Measurements from ENCODE around the gene FIS1. TPM values are rescaled to one million over a fixed set of nuclear protein-coding genes. Genes with fewer than 3 reads are reported as not detected.
"Not testable (repeated sequence)": the region's sequence is repeated elsewhere in the genome, so short reads cannot be mapped to it uniquely, and the experiment has no call there.

The FIS1 gene
- polyA plus RNA-seq, 1 of the 3 experiments (the other 2 are of a cell fraction): 1,313 TPM

GRCh38 chr7:101258243-101258731, 13.4 kb upstream of the FIS1 start:
- Histone ChIP-seq H3K4me1 (ENCODE audit: control insufficient read depth in 1 of 2, insufficient read depth in 2 of 2, low read depth in 1 of 2, low read length in 1 of 2) (no peaks in the 10 kb centered on the region), H3F3A (replicated peaks; ENCODE audit: insufficient read depth) (no peaks in the 10 kb centered on the region), H3K27ac (ENCODE audit: low read depth in 2 of 2, low read length in 1 of 2) (no peak overlapping the region), H3K4me2 (no peak overlapping the region), H3K36me3 (replicated peaks in 1 of 2; ENCODE audit: control insufficient read depth in 1 of 2, insufficient read depth in 2 of 2, low read length in 1 of 2) (no peaks in the 10 kb centered on the region), H3K9me2 (no peaks in the 10 kb centered on the region), H3K4me3 (ENCODE audit: low read depth in 2 of 2, low read length in 1 of 2) (no peak overlapping the region), H3K9ac (no peak overlapping the region), H3K79me2 (ENCODE audit: insufficient read depth) (no peaks in the 10 kb centered on the region), H3K27me3 (ENCODE audit: insufficient read depth) (0 out of 2 replicates have a peak, but pooled peaks cover 8% of the 10 kb centered on the region), H2AFZ (ENCODE audit: low read depth) (no peak overlapping the region), H3K9me3 (no peaks in the 10 kb centered on the region), H4K20me1 (ENCODE audit: insufficient read depth) (no peaks in the 10 kb centered on the region)
- TF ChIP-seq RFX5 (IDR thresholded peaks at IDR 0.05; ENCODE audit: low read length): no peak
- TF ChIP-seq RAD21 (IDR thresholded peaks at IDR 0.05; ENCODE audit: low read length): no peak
- POLR2A ChIA-PET: no interaction called here
- 75% methylated on average over 7 of the region's 7 CpGs for WGBS (ENCODE audit: low lambda C conversion rate)
- no peak for DNase-seq
- CTCF ChIA-PET: interaction anchor here (0.8 to 2.0 kb wide), 6 partner anchors 12 to 344 kb away, joined by 3 to 8 read pairs (median 4); partner anchors contain the start of gene FIS1

- TF ChIP-seq TCF12 (IDR thresholded peaks at IDR 0.05) (no peak), NRF1 (IDR thresholded peaks at IDR 0.05; ENCODE audit: low read depth, low read length) (no peak), YY1 (IDR thresholded peaks at IDR 0.05; ENCODE audit: low read depth) (no peak), RAD21 (IDR thresholded peaks at IDR 0.05; ENCODE audit: low read length) (no peak), EP300 (IDR thresholded peaks at IDR 0.05; ENCODE audit: borderline replicate concordance in 1 of 2, low read depth in 1 of 2, low read length in 1 of 2) (no peak), NFIC (IDR thresholded peaks at IDR 0.05; ENCODE audit: borderline replicate concordance) (no peak), USF1 (IDR thresholded peaks at IDR 0.05; ENCODE audit: borderline replicate concordance, low read depth) (no peak), PBX3 (IDR thresholded peaks at IDR 0.05) (no peak), CTCF (IDR thresholded peaks at IDR 0.05) (no peak), RCOR1 (IDR thresholded peaks at IDR 0.05; ENCODE audit: low read length) (no peak), FOXM1 (IDR thresholded peaks at IDR 0.05; ENCODE audit: low read depth) (no peak), JUND (IDR thresholded peaks at IDR 0.05) (no peak), GABPA (IDR thresholded peaks at IDR 0.05; ENCODE audit: low read depth) (no peak), RFX5 (IDR thresholded peaks at IDR 0.05; ENCODE audit: low read length) (no peak), USF2 (IDR thresholded peaks at IDR 0.05; ENCODE audit: borderline replicate concordance, low read depth, low read length) (no peak), TAF1 (IDR thresholded peaks at IDR 0.05; ENCODE audit: borderline replicate concordance, low read depth, low read length) (no peak), FOXJ3 (CRISPR knock-in tag; IDR thresholded peaks at IDR 0.05) (no peak), MXI1 (IDR thresholded peaks at IDR 0.05; ENCODE audit: low read depth, low read length) (no peak), MEF2A (IDR thresholded peaks at IDR 0.05; ENCODE audit: borderline replicate concordance, low read depth) (no peak)
- H3K36me3 ChIP-seq (replicated peaks in 1 of 2; ENCODE audit: control insufficient read depth in 1 of 2, insufficient read depth in 2 of 2, low read length in 1 of 2): peaks cover 0 to 3% of the 10 kb centered on the region in 2 experiments
- no peak overlapping the region for H3K4me2 ChIP-seq
- no peak overlapping the region; the same call in 1 of the 2 replicates for H2AFZ ChIP-seq (ENCODE audit: low read depth)
- H3K27me3 ChIP-seq (ENCODE audit: insufficient read depth): 0 out of 2 replicates have a peak, but pooled peaks cover 8% of the 10 kb centered on the region
- H3K9ac ChIP-seq: no peak overlapping the region
- no peaks in the 10 kb centered on the region for H3K9me2 ChIP-seq
- H3K9me3 ChIP-seq: no peaks in the 10 kb centered on the region
- ChIA-PET CTCF (interaction anchor here (0.9 to 5.8 kb wide), 7 partner anchors 12 to 156 kb away, joined by 3 to 38 read pairs (median 5); no protein-coding TSS in a partner anchor), POLR2A (no interaction called here)
- H3F3A ChIP-seq (replicated peaks; ENCODE audit: insufficient read depth): peaks cover 3% of the 10 kb centered on the region
- peaks cover 2% of the 10 kb centered on the region; the same call in 1 of the 2 replicates for H4K20me1 ChIP-seq (ENCODE audit: insufficient read depth)
- H3K4me1 ChIP-seq (ENCODE audit: control insufficient read depth in 1 of 2, insufficient read depth in 2 of 2, low read depth in 1 of 2, low read length in 1 of 2): peaks cover 0 to 3% of the 10 kb centered on the region in 2 experiments; a peak in 1 of 4 replicates
- H3K27ac ChIP-seq (ENCODE audit: low read depth in 2 of 2, low read length in 1 of 2): no peak overlapping the region
- H3K4me3 ChIP-seq (ENCODE audit: low read depth in 2 of 2, low read length in 1 of 2): no peak overlapping the region
- H3K79me2 ChIP-seq (ENCODE audit: insufficient read depth): peaks cover 12% of the 10 kb centered on the region
- no peak for DNase-seq
- 42% methylated on average over 4 of the region's 4 CpGs for WGBS (ENCODE audit: low lambda C conversion rate)
These were observed 10.9 kb upstream of the FIS1 start for GRCh38 chr7:101255796-101256195.

- H3K9me2 ChIP-seq; H3K27me3 ChIP-seq (ENCODE audit: insufficient read depth); H3K27ac ChIP-seq (ENCODE audit: low read depth in 2 of 2, low read length in 1 of 2); DNase-seq; H3K9me3 ChIP-seq; H3F3A ChIP-seq (replicated peaks; ENCODE audit: insufficient read depth); H3K4me1 ChIP-seq (ENCODE audit: control insufficient read depth in 1 of 2, insufficient read depth in 2 of 2, low read depth in 1 of 2, low read length in 1 of 2); H3K9ac ChIP-seq: not testable (repeated sequence)
- H4K20me1 ChIP-seq (ENCODE audit: insufficient read depth): peaks cover 24% of the 10 kb centered on the region
- H3K79me2 ChIP-seq (ENCODE audit: insufficient read depth): peaks cover 37% of the 10 kb centered on the region
- H3K4me3 ChIP-seq (ENCODE audit: low read depth in 2 of 2, low read length in 1 of 2): peak overlapping the region in 1 of 2 experiments; percentile 89; a peak in 1 of 4 replicates
- peak overlapping the region; percentile 100 for H2AFZ ChIP-seq (ENCODE audit: low read depth)
- H3K4me2 ChIP-seq: peak overlapping the region; percentile 82
- peaks cover 3 to 25% of the 10 kb centered on the region in 2 experiments for H3K36me3 ChIP-seq (replicated peaks in 1 of 2; ENCODE audit: control insufficient read depth in 1 of 2, insufficient read depth in 2 of 2, low read length in 1 of 2)
- CTCF ChIA-PET: interaction anchor here (1.0 to 5.8 kb wide), 5 partner anchors 10 to 109 kb away, joined by 4 to 38 read pairs (median 16); no protein-coding TSS in a partner anchor
- POLR2A ChIA-PET: interaction anchor here (0.7 to 1.7 kb wide), 4 partner anchors 9 to 48 kb away, joined by 3 to 7 read pairs (median 3); partner anchors contain the start of gene ZNHIT1
- WGBS (ENCODE audit: low lambda C conversion rate): 90% methylated on average over 5 of the region's 5 CpGs
These were observed 8.3 kb upstream of the FIS1 start for GRCh38 chr7:101253199-101253598.

Measured in SK-N-SH (cell line).